HG02759 (cell line): ENCODE results near the gene PRXL2A.

Source experiments
- ATAC-seq: cut with Tn5 transposase; IDR thresholded peaks from one replicate; pipeline ENCODE4 v1.9.1; 2021; ENCODE audit warnings: mild to moderate bottlenecking, moderate library complexity; ENCODE audit not compliant: unreplicated experiment

PRXL2A gene

GRCh38 chr10:80460399-80461207, 52.3 kb downstream of the PRXL2A start:
- ATAC-seq = no peak

GRCh38 chr10:80461208-80462183, 53.1 kb downstream of the PRXL2A start:
- no peak for ATAC-seq

GRCh38 chr10:80462299-80462980, 54.1 kb downstream of the PRXL2A start:
- ATAC-seq = no peak

- peak; percentile 29 for ATAC-seq
Measured at GRCh38 chr10:80462981-80463741, 54.8 kb downstream of the PRXL2A start.

GRCh38 chr10:80463868-80464267, 55.5 kb downstream of the PRXL2A start:
- no peak for ATAC-seq

- ATAC-seq = no peak
Measured at GRCh38 chr10:80464557-80465450, 56.5 kb downstream of the PRXL2A start.

GRCh38 chr10:80465451-80465835, 57.1 kb downstream of the PRXL2A start:
- ATAC-seq = peak; percentile 0

- peak; percentile 48 for ATAC-seq
Measured at GRCh38 chr10:80465839-80466590, 57.7 kb downstream of the PRXL2A start.

- ATAC-seq = no peak
Measured at GRCh38 chr10:80466724-80467326, 58.5 kb downstream of the PRXL2A start.

- ATAC-seq = no peak
Measured at GRCh38 chr10:80468002-80468401, 59.7 kb downstream of the PRXL2A start.

GRCh38 chr10:80468806-80469421, 60.6 kb downstream of the PRXL2A start:
- no peak for ATAC-seq

GRCh38 chr10:80470266-80470665, 61.9 kb downstream of the PRXL2A start:
- ATAC-seq = no peak

GRCh38 chr10:80471001-80471400, 62.6 kb downstream of the PRXL2A start:
- no peak for ATAC-seq

- peak; percentile 61 for ATAC-seq
Measured at GRCh38 chr10:80471715-80472233, 63.4 kb downstream of the PRXL2A start.

- ATAC-seq = peak; percentile 90
Measured at GRCh38 chr10:80472234-80473095, 64.1 kb downstream of the PRXL2A start.

- no peak for ATAC-seq
Measured at GRCh38 chr10:80473096-80473657, 64.8 kb downstream of the PRXL2A start.
